Uterus (tissue), 2 donors: ENCODE data around the gene MYOCD.

Source experiments
- CTCF ChIP-seq, 4 experiments: fragments of 200-600 bp in 2 of 4; fragments of 450-650 bp in 2 of 4; sonication (generic) in 2 of 4; IDR thresholded peaks; one replicate each; pipeline ENCODE4 v1.5.1; 2016 to 2019; ENCODE audit warnings: antibody characterized with exemption in 4 of 4, mild to moderate bottlenecking in 2 of 4, moderate library complexity in 1 of 4
- POLR2A ChIP-seq, 2 donors: fragments of 450-650 bp; IDR thresholded peaks; one replicate each; pipeline ENCODE4 v1.6.1; 2016; ENCODE audit warnings: antibody characterized with exemption in 2 of 2, mild to moderate bottlenecking in 1 of 2, moderate library complexity in 1 of 2

DNA sequence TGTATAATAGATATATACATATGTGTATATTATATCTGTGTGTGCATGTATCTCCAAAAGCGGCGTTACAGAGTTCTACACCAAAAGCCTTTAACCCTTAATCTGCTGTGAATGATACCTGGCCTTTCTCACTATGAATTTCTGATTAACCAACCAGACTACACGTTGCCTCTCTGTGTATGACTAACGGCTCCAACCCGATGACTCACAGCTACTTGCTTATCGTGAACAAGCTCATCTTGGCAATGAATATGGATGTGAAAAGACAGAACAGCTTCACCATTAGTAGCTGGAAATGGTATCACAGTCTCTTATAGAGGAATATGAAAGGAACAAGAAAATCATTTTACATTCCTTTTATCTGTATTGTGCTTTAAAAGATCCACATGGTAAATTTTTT is 99.9 kb downstream of the MYOCD start:
- TF ChIP-seq POLR2A (IDR thresholded peaks at IDR 0.05) (no peak), CTCF (IDR thresholded peaks at IDR 0.05) (no peak)
